ENCODE results near the gene PPEF1.
A peak's percentile ranks its signal among the peaks of the same experiment; 100 is the strongest.
"Not testable (repeated sequence)": the region's sequence is repeated elsewhere in the genome, so short reads cannot be mapped to it uniquely, and the experiment has no call there.

The PPEF1 gene

GRCh38 chrX:18797141-18797540, 89.7 kb downstream of the PPEF1 start:
- DNase-seq (ENCODE audit: low spot score), result no peak

- no peak for DNase-seq (ENCODE audit: low spot score)
These were observed 92.5 kb downstream of the PPEF1 start for GRCh38 chrX:18799911-18800310.

DNA sequence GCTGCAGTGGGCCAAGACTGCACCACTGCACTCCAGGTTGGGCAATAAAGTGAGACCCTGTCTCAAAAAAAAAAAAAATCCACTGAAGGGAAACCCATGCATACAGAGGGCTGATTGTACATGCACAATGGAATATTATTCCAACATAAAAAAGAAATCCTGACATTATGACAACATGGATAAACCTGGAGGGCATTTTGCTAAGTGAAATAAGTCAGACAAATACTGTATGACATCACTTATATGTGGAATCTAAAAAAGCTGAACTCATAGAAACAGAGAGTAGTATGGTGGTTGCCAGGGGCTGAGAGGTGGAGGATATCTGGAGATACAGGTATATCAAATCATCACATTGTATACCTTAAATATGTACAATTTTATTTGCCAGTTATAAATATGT, 102.2 kb downstream of the PPEF1 start:
- no peak for DNase-seq (ENCODE audit: low spot score)

- no peak for DNase-seq (ENCODE audit: low spot score)
These were observed 103.0 kb downstream of the PPEF1 start for GRCh38 chrX:18810416-18810815.

DNA sequence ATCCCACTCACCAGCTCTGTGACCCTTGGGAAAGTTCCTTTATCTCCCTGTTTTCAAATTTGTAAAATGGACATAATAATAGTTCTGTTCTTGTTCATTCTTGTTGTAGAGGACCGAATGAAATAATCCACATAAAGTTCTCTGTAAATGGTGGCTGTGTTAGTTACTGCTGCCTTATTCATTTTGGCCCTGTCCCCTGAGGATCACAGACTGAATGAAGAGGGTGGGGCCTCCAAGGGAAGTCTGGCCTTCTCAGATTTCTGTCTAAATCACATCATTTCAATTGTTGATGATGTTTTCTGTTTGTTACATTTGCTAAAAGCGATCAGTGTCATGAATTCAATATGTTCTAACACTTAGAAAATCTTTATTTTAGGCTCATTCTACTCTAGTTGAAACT, 117.9 kb downstream of the PPEF1 start:
- no peak for DNase-seq (ENCODE audit: low spot score)

DNA sequence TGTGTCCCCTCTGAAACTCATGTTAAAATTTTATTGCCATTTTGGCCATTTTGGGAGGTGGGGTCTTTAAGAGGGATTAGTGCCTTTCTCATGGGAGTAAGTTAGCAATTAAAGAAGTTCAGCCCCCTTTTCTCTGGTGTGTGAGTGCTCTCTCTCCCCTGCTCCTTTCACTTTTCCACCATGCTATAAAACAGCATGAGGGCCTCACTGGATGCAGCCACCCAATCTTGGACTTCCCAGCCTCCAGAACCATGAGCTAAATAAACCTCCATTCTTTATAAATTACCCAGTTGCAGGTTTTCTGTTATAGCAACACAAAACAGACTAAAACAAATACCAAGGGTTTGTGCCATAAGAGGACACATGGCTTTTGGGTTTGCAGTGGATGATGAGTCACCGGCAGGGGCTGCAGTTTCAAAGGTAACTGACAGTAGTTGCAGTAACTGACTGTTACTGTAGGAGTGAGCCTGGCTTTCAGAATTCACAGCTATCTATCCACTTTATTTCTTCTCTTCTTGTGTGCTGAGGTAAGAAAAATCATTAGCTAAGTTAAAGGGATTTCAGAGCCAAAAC, 121.5 kb downstream of the PPEF1 start:
- DNase-seq (ENCODE audit: low spot score), result no peak

- no peak for DNase-seq (ENCODE audit: low spot score)
These were observed 125.8 kb downstream of the PPEF1 start for GRCh38 chrX:18833071-18833731.

- not testable (repeated sequence) for DNase-seq (ENCODE audit: low spot score)
These were observed 140.5 kb downstream of the PPEF1 start for GRCh38 chrX:18847901-18848300.

- no peak for DNase-seq (ENCODE audit: low spot score)
These were observed 148.6 kb downstream of the PPEF1 start for GRCh38 chrX:18855919-18856644.

DNA sequence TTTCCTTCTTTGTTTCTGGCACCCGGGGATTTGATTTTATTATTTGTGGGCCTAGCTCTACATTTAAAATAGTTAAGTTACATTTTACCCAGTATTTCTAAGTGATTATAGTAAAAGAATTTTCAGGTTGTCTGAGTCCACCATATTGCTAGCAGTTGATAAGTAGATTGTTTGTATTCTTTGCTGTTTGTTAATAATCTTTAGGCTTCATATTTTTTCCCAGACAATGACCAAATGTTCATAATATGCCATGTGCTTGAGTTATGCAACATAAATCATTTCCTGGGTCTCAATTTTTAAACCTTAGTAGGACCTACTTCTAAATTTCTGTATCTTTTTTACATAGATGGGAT, 149.2 kb downstream of the PPEF1 start:
- DNase-seq (ENCODE audit: low spot score), result no peak

DNA sequence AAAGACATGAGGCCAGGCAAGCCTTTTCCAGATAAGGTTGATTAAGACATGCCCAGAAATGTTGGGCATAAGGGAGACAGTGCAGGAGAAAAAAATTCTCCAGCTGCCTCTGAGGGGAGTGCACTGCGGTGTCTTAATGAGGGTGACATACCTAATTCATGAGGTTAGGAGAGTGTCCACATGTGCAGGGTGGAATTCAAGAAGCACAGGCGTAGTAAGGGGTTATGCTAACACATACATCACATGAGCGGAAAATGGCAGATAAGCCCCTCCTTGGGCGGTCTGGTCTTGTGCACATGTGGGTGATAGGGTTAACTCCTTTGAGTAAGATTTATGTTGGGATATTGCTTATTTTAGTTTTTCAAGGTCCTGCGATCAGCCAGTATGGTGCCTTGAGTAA, 154.1 kb downstream of the PPEF1 start:
- DNase-seq (ENCODE audit: low spot score), result no peak

DNA sequence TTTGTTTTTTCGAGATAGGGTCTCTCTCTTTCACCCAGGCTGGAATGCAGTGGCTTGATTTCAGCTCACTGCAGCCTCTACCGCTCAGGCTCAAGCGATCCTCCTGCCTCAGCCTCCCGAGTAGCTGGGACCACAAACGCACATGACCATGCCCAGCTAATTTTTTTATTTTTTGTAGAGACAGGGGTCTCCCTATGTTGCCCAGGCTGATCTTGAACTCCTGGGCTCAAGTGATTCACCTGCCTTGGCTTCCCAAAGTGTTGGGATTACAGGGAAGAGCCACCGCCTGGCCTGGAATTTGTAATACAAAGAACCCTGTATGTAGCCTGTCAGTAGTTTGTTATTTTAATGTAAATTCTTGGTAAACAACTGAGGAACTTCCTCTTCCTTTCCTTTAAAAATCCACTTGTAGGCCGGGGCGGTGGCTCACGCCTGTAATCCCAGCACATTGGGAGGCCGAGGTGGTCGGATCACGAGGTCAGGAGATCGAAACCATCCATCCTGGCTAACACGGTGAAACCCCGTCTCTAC, 157.0 kb downstream of the PPEF1 start:
- no peak for DNase-seq (ENCODE audit: low spot score)

DNA sequence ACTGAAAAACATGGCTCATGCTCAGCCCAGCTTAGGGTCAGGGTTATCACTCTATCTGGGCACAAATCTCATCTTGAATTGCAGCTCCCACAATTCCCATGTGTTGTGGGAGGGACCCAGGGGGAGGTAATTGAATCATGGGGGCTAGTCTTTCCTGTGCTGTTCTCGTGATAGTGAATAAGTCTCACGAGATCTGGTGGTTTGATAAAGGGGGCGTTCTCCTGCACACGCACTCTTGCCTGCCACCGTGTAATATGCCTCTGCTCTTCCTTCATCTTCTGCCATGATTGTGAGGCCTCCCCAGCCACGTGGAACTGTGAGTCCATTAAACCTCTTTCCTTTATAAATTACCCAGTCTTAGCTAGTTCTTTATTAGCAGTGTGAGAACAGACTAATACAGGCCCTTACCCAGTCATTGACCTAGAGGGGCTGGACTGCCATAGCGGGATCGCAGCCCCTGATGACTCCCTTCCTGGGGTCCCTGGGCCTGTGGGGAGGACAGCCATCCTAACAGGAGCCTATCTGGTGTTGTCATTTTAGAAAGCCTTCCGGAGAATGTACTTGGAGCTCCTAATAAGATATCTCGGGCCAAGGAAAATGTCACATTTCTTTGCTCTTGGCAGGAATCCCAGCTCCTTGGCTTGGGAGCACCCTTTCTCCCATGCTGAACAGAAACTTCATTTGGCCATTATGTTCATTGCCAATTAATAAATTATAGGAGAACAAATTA, 163.9 kb downstream of the PPEF1 start:
- DNase-seq (ENCODE audit: low spot score), result peak; percentile 74

- no peak for DNase-seq (ENCODE audit: low spot score)
These were observed 164.5 kb downstream of the PPEF1 start for GRCh38 chrX:18871970-18872369.

GRCh38 chrX:18872621-18873020, 165.2 kb downstream of the PPEF1 start:
- DNase-seq (ENCODE audit: low spot score), result no peak

DNA sequence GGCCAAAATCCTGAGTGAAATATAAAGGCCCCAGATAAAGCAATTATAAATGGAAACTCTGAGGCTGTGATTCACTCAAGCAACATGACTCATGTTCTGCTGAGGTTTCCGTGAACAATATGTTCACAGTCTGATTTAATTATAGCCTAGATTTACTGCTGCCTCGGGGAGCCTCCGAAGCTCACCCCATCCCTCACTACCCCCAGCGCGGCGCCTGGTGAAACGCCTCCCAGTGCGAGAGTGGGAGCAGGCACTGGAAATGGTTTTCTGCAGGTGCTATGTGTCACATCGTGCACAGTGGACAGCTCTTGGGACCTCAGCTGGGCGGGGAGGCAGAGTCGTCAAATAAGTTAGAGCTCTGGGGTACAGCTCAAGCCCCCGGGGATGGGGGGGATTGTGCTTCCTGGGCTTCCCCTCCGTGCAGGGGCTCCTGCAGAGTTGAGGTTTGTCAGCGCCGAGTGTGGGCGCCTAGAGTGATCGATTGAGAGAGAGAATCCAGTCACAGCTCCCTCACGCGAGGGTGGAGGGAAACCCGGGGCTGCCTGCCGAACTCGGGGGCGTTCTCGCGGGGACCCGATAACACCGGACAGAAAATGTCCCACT, 165.8 kb downstream of the PPEF1 start:
- DNase-seq (ENCODE audit: low spot score), result peak; percentile 29

DNA sequence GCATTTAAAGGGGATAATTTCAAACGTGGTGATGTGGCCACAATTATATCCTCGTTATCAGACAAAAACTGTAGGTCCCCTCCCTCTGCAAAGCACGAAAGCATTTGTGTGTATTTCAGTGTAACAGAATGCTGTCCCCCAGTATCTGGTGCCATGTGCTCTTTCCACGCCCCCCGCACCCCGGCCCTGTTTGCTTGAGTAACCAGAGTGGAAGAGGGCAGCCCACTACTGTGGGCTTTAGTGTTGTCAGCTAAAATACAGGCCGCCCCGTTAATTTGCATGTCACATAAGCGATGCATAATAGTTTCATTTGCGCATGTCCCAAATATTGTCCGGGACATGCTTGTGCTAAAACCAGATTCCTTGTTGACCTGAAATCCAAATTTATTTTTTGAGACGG, 166.4 kb downstream of the PPEF1 start:
- no peak for DNase-seq (ENCODE audit: low spot score)

DNA sequence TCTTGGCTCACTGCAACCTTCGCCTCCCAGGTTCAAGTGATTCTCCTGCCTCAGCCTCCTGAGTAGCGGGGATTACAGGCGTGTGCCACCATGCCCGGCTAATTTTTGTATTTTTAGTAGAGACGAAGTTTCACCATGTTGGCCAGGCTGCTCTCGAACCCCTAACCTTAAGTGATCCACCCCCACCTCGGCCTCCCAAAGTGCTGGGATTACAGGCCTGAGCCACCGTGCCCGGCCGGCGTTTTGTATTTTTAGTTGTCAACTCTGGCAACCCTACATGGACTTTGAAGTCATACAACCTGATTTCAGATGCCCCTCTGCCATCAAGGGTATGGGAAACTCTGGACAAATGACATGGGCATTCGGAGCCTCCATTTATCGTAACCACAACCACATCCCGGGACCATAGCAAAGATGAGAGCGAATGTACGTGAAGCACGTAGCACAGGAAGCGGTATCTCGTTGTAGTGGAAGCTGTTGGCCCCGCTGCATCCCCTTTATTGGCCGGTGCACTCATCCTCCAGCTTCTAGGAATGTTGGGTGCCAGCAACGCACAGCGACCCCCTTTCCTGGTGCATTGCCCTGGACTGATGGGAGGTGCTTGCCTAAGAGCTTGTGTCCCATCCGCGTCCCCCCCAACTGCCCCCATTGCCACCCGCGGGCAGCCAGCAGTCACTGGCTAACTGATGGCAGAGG, 167.3 kb downstream of the PPEF1 start:
- DNase-seq (ENCODE audit: low spot score), result no peak

DNA sequence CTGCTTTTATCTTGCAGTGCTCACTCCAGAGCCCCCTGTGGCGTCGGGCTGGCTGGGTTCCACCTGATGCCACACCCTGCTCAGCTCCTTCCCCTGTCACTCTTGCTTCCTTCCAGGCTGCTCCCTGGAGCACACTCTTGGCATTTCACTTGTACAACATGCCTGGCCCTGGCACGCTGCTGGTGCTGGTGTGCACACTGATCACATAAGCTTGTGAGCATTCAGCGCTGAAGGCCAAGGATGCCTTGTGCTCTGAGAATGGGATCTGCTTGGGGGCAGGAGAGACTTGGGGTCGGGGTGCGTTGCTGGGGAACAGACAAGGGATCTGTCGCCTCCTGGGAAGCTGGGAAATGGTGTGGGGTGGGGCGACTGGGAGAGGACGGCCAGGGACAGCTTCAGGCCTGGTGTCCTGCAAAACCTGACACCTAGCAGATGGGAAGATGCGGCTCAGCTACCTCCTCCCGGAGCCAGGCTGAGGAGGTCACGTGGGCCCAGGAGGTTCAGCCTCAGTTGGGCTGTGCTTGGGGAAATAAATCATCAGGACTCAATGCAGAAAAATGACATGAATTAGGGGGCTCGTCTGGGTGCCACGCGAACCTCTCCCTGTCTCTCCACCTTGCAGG, 167.9 kb downstream of the PPEF1 start:
- no peak for DNase-seq (ENCODE audit: low spot score)

- peak; percentile 78 for DNase-seq (ENCODE audit: low spot score)
These were observed 170.0 kb downstream of the PPEF1 start for GRCh38 chrX:18877469-18877868.

All from SK-N-DZ (cell line).